ENCODE measurements around the gene ZDHHC4. TPM values are rescaled to one million over a fixed set of nuclear protein-coding genes. Genes with fewer than 3 reads are reported as not detected.

ZDHHC4 gene
- total and polyA plus RNA-seq, 9 of the 15 experiments (the other 6 are each of a cell fraction or from before 2014, with no cell fraction given) = 33.4 to 106 (median 58.3) TPM

- POLR2A ChIA-PET = interaction anchor here (1.0 kb wide), 1 partner anchor 22 kb away, joined by 3 read pairs; no protein-coding TSS in a partner anchor
- ATAC-seq (no peak), DNase-seq (ENCODE audit: extremely low read depth in 1 of 4, low spot score in 3 of 4) (no peak), FAIRE-seq (no peak)
- Histone ChIP-seq H3K4me1 (replicated peaks in 1 of 2; ENCODE audit: control insufficient read depth in 2 of 2, insufficient read depth in 2 of 2, low read length in 2 of 2) (peaks cover 0 to 11% of the 10 kb centered on the region in 2 experiments; a peak in 3 of 5 replicates), H3K36me3 (ENCODE audit: control insufficient read depth, insufficient read depth, low read length) (no peaks in the 10 kb centered on the region), H2AFZ (ENCODE audit: low read depth, low read length) (no peak overlapping the region), H3K4me2 (ENCODE audit: insufficient read depth, low read length) (no peak overlapping the region), H3K9me1 (ENCODE audit: control insufficient read depth, insufficient read depth, low read length) (no peaks in the 10 kb centered on the region), H3K9me3 (replicated peaks; ENCODE audit: control insufficient read depth, insufficient read depth, low read depth, low read length) (no peaks in the 10 kb centered on the region; the same call in 1 of the 2 replicates), H3K27ac (ENCODE audit: extremely low read depth, low read depth, low read length) (no peak overlapping the region), H3K79me2 (ENCODE audit: control insufficient read depth, insufficient read depth, low read length) (peaks cover 4% of the 10 kb centered on the region; the same call in 2 of the 3 replicates), H3K4me3 (no peak overlapping the region), H4K20me1 (replicated peaks; ENCODE audit: control insufficient read depth, insufficient read depth, low read length) (no peaks in the 10 kb centered on the region), H3K9ac (ENCODE audit: insufficient read depth in 1 of 2, low read depth in 2 of 2, low read length in 2 of 2) (peak overlapping the region in 1 of 2 experiments; percentile 9; a peak in 1 of 4 replicates), H3K27me3 (ENCODE audit: control insufficient read depth in 2 of 2, insufficient read depth in 2 of 2, low read length in 2 of 2) (peaks cover 0 to 8% of the 10 kb centered on the region in 2 experiments; a peak in 2 of 5 replicates)
- no TSS peak for BruUV-seq (replicated peaks)
- intact Hi-C loops (cut with micrococcal nuclease) (no loop called here), in situ Hi-C loops (cut with MboI) (no loop called here)
- TF ChIP-seq CBFB (CRISPR knock-in tag; IDR thresholded peaks at IDR 0.05) = no peak
- no peak for TF ChIP-seq MBD2 (IDR thresholded peaks at IDR 0.05; ENCODE audit: borderline replicate concordance, low read depth)
- no peak for TF ChIP-seq ARID3A (IDR thresholded peaks at IDR 0.05; ENCODE audit: borderline replicate concordance, low read depth, low read length)
- TF ChIP-seq ZFP36 (IDR thresholded peaks at IDR 0.05; ENCODE audit: low read depth, low read length, partially characterized antibody) = peak; percentile 3
- TF ChIP-seq ZNF696 (CRISPR knock-in tag; conservative IDR thresholded peaks at IDR 0.05) = no peak
- CTCF ChIA-PET (ENCODE audit: low intra/inter-chr PET ratio) = no interaction called here
- 22% methylated on average over 7 of the region's 7 CpGs for WGBS (ENCODE audit: insufficient coverage, low coverage, missing lambda C conversion rate)
Observed at GRCh38 chr7:6631605-6632004, 54.4 kb downstream of the ZDHHC4 start.
